Bronchial epithelial cell (primary cell): ENCODE measurements around the gene STARD10. TPM values are rescaled to one million over a fixed set of nuclear protein-coding genes. Genes with fewer than 3 reads are reported as not detected.

ENCODE experiments used
- DNase-seq: peaks from one replicate; pipeline ENCODE4 v3.0.0-alpha.2; 2010; ENCODE audit warnings: low read depth
- FAIRE-seq: peaks from 2 replicates; lab custom pipeline; 2011; peaks lifted over from hg19 to GRCh38; lab: Jason Lieb, UNC
- H3K27me3 ChIP-seq: 2 replicates; pipeline ENCODE4 v1.5.1; 2011; ENCODE audit warnings: low read length; ENCODE audit not compliant: control insufficient read depth, insufficient read depth
- H3K36me3 ChIP-seq: 2 replicates; pipeline ENCODE4 v1.5.1; 2011; ENCODE audit warnings: low read length; ENCODE audit not compliant: control insufficient read depth, insufficient read depth
- H3K4me3 ChIP-seq: 2 replicates; pipeline ENCODE4 v1.5.1; 2011; ENCODE audit warnings: mild to moderate bottlenecking, low read depth, low read length, control low read depth
- CTCF ChIP-seq: IDR thresholded peaks from 2 replicates; pipeline ENCODE4 v1.5.1; 2011; ENCODE audit warnings: mild to moderate bottlenecking, moderate library complexity, low read length, control low read depth, inconsistent platforms; ENCODE audit not compliant: insufficient read depth, severe bottlenecking
- total RNA-seq: library from RNA; depleted of rRNA; stranded (reverse); fragments of >200 nt; gene quantifications from 2 replicates; pipeline ENCODE4 v1.2.1, GENCODE V29; 2014

Gene STARD10
- total RNA-seq, 1 donor from 2014 or later = 118 TPM

- H3K36me3 ChIP-seq = peaks cover 2% of the 10 kb centered on the region
- FAIRE-seq (no peak), DNase-seq (no peak)
- TF ChIP-seq CTCF = no peak
- no peak overlapping the region for H3K4me3 ChIP-seq
- H3K27me3 ChIP-seq = no peaks in the 10 kb centered on the region
Observed at GRCh38 chr11:72773696-72774095, 20.2 kb downstream of the STARD10 start.

- no peak for FAIRE-seq
- TF ChIP-seq CTCF = no peak
- peaks cover 2% of the 10 kb centered on the region for H3K36me3 ChIP-seq
Observed at GRCh38 chr11:72773291-72773690, 20.6 kb downstream of the STARD10 start.

GRCh38 chr11:72772059-72772458, 21.8 kb downstream of the STARD10 start:
- H3K36me3 ChIP-seq = peaks cover 4% of the 10 kb centered on the region
- DNase-seq (no peak), FAIRE-seq (no peak)
- TF ChIP-seq CTCF = no peak
- no peaks in the 10 kb centered on the region for H3K27me3 ChIP-seq
- H3K4me3 ChIP-seq = no peak overlapping the region

More at GRCh38 chr11:72773291-72773690, 20.6 kb downstream of the STARD10 start:
- peak; percentile 87 for DNase-seq
- Histone ChIP-seq H3K27me3 (no peaks in the 10 kb centered on the region), H3K4me3 (no peak overlapping the region)

- no peak overlapping the region for H3K4me3 ChIP-seq
- H3K36me3 ChIP-seq = peaks cover 4% of the 10 kb centered on the region
- DNase-seq = peak; percentile 37
- no peaks in the 10 kb centered on the region for H3K27me3 ChIP-seq
- no peak for FAIRE-seq
- TF ChIP-seq CTCF = no peak
Observed at GRCh38 chr11:72771507-72771906, 22.3 kb downstream of the STARD10 start.

GRCh38 chr11:72770799-72771198, 23.0 kb downstream of the STARD10 start:
- H3K27me3 ChIP-seq = no peaks in the 10 kb centered on the region
- FAIRE-seq (peak; percentile 18), DNase-seq (no peak)
- TF ChIP-seq CTCF = no peak
- H3K36me3 ChIP-seq = peaks cover 4% of the 10 kb centered on the region
- H3K4me3 ChIP-seq = no peak overlapping the region

GRCh38 chr11:72769680-72770079, 24.2 kb downstream of the STARD10 start:
- no peak for FAIRE-seq
- peaks cover 4% of the 10 kb centered on the region for H3K36me3 ChIP-seq
- TF ChIP-seq CTCF = no peak

More at GRCh38 chr11:72769680-72770079, 24.2 kb downstream of the STARD10 start:
- H3K27me3 ChIP-seq = no peaks in the 10 kb centered on the region
- DNase-seq = peak; percentile 35
- no peak overlapping the region for H3K4me3 ChIP-seq
